Fibroblast of villous mesenchyme (primary cell): ENCODE data around the gene HOXD13. TPM values are rescaled to one million over a fixed set of nuclear protein-coding genes. Genes with fewer than 3 reads are reported as not detected.
A peak's percentile ranks its signal among the peaks of the same experiment; 100 is the strongest.

Source experiments
- DNase-seq: peaks from one replicate; pipeline ENCODE4 v3.0.0-alpha.2; 2010; ENCODE audit warnings: low read depth
- H3K4me3 ChIP-seq: 2 replicates; pipeline ENCODE4 v1.5.1; 2011; ENCODE audit warnings: low read depth, mild to moderate bottlenecking, low read length
- total RNA-seq: library from RNA; depleted of rRNA; stranded (reverse); fragments of >200 nt; gene quantifications from 2 replicates; pipeline ENCODE4 v1.2.3, GENCODE V29; 2012
- TF ChIP-seq, protein P1 (sequence below): IDR thresholded peaks from 2 replicates; pipeline ENCODE4 v1.5.1; 2012; ENCODE audit warnings: low read depth, mild to moderate bottlenecking, low read length; ENCODE audit not compliant: insufficient read depth

Gene HOXD13
- total RNA-seq, 1 donor, result 0.43 TPM

DNA sequence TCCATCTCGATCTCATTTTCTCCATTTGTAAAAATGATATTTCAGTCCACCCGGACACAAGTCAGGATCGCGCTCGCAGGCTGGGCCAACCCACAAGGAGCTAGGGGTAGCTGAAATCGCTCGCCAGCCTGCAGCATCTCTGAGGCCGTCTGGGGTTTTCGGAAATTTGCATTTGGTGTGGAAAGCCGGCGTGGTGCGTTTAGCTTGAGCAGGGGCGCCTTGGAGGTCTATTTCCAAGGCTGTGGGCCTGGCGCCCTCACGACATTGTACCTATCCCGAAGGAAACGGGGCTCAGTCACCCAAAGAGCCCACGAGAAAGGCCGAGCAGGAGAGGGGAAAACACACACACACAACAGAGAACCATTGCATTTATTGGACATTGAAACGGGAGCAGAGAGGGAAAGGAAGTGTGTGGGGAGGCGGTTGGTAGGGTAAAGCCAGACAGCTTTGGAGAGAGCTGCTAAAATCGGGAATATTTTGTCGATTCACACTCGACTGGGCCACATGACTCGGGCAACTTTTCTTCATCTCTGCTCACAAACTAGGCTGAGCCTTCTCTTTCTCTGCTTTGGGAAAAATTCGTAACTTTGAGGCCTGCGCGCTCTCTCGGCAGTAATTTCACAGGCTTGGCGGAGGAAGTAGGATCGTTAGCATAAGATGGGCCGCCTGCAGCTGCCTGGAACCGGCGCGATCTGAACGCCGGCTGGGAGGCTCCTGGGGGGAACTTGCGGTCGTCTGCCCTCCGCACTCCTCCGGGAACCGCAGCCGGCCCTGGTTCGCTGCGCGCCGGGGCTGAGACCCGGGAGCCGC lies 35.9 kb downstream of the HOXD13 start:
- peak overlapping the region; percentile 48 for H3K4me3 ChIP-seq
- TF ChIP-seq, protein P1, sequence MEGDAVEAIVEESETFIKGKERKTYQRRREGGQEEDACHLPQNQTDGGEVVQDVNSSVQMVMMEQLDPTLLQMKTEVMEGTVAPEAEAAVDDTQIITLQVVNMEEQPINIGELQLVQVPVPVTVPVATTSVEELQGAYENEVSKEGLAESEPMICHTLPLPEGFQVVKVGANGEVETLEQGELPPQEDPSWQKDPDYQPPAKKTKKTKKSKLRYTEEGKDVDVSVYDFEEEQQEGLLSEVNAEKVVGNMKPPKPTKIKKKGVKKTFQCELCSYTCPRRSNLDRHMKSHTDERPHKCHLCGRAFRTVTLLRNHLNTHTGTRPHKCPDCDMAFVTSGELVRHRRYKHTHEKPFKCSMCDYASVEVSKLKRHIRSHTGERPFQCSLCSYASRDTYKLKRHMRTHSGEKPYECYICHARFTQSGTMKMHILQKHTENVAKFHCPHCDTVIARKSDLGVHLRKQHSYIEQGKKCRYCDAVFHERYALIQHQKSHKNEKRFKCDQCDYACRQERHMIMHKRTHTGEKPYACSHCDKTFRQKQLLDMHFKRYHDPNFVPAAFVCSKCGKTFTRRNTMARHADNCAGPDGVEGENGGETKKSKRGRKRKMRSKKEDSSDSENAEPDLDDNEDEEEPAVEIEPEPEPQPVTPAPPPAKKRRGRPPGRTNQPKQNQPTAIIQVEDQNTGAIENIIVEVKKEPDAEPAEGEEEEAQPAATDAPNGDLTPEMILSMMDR, result no peak
- DNase-seq, result peak; percentile 34

DNA sequence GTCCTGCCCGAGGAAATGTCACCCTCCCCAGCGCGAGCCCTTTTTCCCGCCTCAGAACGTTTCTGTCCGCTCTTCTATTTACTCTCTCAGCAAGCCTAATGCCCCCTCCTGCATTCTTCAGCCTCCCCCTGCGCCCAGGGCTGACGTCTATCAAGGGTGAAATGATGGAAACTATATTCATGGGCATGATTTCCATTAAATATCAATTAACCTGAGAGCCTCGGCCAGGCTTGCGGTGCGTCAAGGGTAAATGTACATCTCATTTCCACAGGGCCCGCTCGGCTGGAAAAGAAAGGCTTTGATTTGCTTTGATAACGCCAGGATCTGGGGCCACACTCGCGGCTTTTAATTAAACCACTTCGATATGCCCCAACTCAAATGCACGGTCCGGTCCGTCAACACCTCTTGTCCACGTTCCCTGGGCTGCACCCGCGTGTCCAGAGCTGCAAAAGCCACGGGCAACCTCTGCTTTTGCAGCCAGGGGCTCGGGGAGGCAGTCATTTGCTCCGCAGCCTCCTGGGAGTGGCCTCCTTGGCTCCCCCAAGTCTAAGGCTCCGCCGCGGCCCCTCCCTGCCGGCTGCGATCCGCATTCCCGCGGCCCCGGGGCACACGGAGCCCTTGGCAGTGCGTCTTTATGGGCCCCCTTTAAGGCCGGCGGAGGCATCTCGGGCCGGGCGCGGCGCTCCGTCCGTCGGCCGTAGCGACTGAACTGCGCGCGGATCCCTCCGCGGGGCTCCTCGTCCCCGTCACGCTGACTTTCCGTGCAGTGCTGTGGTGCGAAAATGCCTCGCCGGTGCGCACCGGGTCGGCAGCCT lies 36.7 kb downstream of the HOXD13 start, which contains the start of gene HOXD8:
Gene HOXD8 (plus strand): TSS at position 724 of the 815 bp plus-strand sequence. CDS start 662 bp downstream, outside the sequence.
- DNase-seq, result peak; percentile 79
- TF ChIP-seq, protein P1, result no peak
- peak within 1 kb of the TSS; percentile 48 for H3K4me3 ChIP-seq

DNA sequence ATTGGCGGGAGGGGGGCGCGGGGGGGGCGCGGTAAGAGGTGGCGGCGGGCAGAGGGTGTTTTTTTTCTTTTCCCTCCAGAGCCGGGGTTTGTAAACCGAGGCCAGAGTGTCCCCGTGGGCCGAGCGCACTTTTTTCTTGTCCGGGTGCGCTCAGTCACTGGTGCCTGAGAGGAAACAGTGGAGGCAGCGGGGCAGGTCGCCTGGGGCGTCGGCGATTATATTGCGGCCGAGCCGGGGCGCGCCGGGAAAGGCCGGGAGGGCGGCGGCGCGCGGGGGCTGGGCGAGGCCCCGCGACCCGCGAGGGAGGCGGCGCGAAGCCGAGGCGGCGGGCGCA lies 37.3 kb downstream of the HOXD13 start:
- TF ChIP-seq, protein P1, result no peak
- peak overlapping the region; percentile 48 for H3K4me3 ChIP-seq
- DNase-seq, result no peak

DNA sequence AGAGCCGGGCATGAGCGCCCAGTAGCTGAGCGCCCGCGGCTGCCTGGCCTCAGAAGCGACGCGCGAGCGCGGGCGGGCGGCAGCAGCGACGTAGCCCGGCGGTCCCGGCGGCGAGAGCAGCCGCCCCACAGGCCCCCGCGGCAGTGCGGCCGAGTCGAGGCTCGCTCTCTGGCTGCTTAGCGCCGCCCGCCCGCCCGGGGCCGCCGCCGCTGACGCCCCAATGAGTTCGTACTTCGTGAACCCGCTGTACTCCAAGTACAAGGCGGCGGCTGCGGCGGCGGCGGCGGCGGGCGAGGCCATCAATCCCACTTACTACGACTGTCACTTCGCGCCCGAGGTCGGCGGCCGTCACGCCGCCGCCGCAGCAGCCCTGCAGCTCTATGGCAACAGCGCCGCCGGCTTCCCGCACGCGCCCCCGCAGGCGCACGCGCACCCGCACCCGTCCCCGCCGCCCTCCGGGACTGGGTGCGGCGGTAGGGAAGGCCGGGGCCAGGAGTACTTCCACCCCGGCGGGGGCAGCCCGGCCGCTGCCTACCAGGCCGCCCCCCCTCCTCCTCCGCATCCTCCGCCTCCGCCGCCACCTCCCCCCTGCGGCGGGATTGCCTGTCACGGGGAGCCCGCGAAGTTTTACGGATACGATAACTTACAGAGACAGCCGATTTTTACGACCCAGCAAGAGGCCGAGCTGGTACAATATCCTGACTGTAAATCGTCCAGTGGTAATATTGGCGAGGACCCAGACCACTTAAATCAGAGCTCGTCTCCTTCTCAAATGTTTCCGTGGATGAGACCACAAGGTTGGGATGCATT lies 37.8 kb downstream of the HOXD13 start:
- peak overlapping the region; percentile 48 for H3K4me3 ChIP-seq
- TF ChIP-seq, protein P1, result no peak
- peak; percentile 85 for DNase-seq

DNA sequence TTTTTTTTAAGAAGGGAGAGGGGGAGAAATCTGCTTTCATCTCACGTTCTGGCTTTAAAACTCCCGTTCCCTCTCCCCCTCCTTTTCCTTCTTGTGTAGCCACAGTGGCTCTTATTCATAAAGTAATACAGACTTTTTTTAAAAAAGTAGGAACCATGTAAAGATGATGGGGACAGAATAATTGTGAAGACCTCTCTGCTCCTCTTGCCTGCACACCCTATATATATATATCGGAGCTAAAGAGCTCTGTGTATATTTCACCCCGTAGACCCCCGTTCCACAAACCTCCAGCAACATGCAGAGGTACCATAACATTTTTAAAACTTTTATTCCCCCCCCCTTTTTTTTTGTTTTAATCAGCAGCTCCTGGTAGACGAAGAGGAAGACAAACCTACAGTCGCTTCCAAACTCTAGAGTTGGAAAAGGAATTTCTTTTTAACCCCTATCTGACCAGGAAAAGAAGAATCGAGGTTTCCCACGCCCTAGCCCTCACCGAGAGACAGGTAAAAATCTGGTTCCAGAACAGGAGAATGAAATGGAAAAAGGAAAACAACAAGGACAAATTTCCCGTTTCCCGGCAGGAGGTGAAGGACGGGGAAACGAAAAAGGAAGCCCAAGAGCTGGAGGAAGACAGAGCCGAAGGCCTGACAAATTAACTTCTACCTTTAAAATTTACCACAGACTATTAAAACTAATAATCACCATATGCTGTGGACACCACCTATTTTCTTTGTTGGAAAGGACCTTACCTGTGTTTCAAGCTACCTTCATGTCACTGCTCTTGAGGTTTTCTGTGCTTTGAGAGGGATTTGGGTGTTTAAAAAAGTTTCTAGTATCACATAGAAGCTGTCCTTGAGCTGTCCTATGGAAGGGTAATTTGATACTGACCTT lies 38.7 kb downstream of the HOXD13 start:
- no peak for DNase-seq
- TF ChIP-seq, protein P1, result no peak
- peak overlapping the region; percentile 48 for H3K4me3 ChIP-seq

DNA sequence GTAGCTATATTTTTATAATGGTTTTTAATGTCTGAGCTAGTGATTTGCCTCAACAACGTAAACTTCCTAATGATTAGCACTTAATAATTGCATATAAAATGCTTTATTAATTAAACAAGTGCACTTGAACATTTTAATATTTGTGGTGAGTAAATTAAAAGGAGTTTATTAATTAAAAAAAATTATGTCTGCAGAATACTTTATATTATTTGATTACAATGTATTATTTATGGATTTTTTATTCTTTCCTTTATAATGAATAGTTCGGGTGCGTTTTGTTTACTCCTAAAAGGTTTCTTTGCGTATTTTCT lies 39.3 kb downstream of the HOXD13 start:
- H3K4me3 ChIP-seq, result peak overlapping the region; percentile 48
- TF ChIP-seq, protein P1, result no peak
- DNase-seq, result no peak
